Suppressor macrophage (primary cell): ENCODE results near the gene TSHZ3.

Source experiments
- DNase-seq, 4 experiments: peaks; one replicate each; pipeline ENCODE4 v3.0.0-alpha.2; 2020 to 2022

TSHZ3 gene

DNA sequence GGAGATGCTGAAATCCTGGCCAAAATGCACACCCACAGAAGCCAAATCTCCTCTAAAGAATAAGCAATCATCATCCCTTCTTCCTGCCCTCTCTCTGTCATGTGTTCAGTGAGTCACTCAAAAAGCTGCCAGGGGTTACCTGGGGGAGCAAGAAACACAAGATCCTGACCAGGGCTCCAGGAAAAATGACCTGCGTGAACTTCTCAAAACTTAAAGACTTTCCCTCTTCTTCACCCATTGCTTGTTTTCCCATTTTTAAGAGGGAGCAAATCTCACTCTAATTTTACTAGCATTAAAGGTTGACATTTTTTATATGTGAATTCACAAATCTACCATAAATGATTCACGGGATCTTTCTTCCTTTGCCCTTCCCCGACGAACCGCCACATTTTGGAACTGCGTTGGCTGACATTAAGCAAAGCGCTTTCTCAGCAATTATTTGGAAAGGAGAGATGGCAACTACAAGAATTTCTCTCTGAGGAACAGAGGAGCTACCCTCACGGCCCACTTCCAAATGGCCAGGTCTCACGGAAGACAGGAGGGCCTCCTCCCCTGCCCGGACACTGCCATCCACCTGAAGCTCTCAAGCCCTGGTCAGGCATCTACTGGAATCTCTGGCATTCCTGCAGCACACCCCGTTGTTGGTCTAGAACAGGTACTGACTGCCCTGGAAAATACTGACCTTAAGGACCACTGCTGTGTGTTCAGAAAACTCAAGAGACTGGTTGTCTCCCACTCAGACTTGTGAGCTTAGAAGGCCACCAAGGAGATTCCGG lies 14.2 kb downstream of the TSHZ3 start:
- DNase-seq = no peak

DNA sequence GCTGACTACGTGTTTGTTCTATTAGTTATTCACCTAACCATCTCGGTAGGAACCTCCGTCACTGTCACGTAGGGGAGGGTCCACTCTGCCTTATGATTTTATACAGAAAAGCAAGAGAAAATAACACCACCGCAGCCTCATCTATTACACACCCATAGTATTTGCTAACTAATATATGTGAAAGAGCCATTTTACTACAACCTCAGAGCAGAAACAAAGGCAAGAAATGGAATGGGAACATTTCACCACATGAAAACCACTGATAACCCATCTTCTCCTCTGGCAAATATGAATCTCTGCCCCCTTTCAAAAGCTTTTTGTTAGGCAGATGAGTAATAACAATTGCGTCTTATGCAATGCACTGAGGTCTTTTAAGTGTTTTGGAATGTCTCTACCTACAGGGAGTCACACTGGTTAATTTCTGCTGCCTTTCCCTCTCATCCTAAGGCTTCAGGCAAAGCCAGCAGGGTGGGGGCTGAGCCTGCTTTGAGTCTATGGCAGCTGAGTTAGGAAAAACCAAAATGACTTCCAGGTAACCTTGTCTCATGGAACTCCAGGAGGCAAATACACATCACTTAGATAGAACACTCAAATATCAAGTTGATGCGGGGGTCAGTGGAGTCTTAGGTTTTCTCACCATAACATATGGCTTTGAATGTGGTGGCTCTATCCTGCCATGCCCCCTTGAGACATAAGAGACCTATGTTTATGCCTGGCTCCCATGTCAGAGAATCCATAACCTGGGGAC lies 15.0 kb downstream of the TSHZ3 start:
- no peak for DNase-seq

DNA sequence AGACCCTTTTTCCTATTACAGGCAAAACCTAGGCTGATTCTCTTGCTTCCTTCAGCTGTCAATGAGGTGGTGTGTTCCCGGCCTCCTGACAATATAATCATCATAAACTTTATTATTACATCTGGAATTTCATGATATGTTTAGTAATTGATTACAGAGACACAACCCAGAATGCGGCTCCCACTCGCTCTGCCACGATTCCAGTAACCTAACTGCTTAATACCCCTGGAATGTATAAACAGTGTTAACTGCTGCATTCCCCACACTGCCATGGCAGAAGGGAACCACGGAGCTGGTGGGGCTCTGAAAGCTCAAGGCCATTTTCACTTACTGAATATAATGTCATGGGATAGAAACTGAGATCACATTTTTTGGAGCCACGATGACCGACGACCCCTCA lies 17.1 kb downstream of the TSHZ3 start:
- DNase-seq = no peak

DNA sequence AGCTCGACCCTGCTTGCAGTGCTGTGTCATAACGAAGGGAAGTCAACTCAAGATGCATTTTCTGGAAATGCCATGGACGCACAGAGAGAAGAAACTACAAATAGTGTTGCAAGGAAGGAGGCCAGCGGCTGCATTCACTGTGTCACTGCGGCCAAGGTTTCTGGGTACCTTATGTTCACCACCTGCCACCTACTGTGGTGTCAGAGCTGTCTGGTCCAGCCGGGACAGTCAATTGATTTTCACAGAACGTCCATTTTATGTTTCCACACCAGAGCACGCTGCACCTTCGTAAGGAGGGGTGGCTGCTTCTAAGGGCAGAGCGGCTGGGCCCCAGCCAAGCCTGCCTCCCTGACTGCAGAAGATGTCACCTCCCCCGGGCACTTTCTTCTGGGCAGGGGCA lies 17.7 kb downstream of the TSHZ3 start:
- DNase-seq = peak in 3 of 4 experiments; percentile 31 to 52 (median 36)

DNA sequence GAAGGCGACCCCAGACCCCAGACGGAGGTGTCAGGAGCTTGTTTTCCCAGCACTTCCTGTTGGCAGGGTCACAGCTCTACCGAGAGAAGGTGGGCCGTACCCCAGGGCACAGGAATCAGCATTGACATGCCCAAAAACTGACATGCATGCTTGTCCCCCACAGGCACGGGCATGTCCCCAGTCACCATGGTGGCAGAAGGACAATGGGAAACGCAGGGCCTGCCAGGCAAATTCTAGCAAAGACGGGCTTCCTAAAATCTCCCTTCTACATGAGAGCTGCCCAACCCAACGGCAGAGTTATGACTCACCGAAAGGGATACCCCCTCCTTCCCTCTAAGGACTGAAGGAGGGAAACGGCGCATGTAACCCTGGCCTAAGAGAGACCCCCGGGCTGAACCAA lies 18.5 kb downstream of the TSHZ3 start:
- peak in 3 of 4 experiments; percentile 31 to 44 (median 44) for DNase-seq

DNA sequence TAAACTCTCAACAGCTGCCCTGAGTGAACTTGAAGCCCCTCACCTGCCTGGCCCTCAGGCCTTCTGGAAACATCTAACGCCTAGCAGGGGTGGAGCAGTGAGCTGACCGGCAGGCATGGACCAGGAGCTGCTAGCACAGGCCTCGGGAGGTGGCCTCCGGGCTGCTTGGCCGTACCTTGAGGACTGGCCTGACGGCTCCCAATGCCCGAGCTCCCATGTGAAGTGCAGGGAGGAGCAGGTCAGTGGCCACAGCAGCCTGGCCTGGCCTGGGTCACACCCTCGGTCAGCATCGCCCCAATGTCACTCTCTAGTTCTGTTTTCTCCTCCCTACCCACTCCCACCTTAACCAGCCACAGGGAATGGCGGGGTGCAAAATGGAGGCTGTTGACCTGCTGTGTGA lies 19.0 kb downstream of the TSHZ3 start:
- DNase-seq = no peak

DNA sequence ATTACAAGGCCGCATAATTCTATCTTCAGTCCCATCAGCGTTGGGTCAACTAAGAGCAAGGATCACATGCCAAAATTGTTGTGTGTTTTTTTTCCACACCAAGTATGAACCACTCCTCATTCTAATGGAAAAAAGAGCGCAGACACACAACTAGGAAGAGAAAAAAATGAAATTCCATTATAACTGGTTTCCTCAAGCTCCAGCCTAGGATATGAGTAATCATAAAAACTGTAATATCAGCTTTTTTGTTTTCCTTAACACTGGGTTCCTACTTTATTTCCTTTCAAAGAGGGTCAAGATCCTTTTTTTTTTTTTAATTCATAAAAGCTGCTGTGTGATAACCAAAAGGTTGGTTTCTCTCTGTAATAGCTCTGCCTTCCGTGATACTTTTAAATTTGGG lies 19.4 kb downstream of the TSHZ3 start:
- peak in 2 of 4 experiments; percentile 51 to 63 for DNase-seq

DNA sequence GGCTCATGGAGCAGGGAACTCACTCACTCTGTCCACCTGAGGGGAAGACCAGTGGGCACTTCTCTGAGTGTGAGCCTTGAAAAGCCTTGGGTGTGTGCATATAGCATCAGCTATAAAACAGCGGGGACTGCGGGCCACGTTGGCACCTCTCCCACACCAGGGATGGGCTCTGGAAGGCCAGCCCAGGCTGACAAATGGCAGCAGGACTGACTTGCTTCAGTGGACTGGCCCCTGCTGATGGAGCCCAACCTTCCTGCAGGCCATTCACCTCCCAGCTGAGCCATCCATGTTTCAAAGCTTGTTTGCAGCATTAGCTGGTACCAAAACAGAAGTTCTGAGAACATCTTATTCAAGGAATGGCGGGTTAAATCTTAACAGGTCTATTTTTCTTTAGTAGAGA lies 21.0 kb downstream of the TSHZ3 start:
- no peak for DNase-seq

DNA sequence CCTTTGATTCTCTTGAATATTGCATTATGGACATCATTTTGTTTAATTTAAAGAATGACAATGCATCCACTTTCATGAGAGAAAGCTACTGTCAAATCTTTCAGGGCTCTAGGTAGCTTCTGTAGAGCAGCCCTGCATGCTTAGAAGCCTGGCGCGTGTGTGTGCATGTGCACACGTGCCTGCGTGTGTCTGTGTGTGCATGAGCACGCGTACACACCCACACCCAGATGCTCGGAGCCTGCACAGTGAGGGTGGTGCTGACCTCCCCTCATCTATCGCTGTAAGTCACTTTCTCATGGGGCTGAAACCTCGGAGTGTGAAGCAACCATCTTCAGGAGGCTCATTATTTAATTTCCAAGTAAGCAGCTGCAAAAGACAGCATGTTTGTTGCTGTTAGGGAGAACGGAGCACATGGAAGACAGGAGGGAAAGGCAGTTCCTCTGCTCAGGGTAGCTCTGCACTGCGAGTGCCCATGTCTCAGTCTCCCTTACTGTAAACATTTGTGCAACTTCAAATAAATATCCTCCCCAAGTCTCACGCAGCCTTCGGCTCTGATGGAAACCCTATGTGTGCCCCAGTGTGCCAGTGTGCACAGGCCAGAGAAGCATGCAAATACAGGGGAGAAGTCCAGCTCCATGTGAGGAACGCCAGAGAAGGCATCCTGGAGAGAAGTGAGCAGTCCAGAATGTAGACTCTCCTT lies 22.8 kb downstream of the TSHZ3 start:
- DNase-seq = no peak

DNA sequence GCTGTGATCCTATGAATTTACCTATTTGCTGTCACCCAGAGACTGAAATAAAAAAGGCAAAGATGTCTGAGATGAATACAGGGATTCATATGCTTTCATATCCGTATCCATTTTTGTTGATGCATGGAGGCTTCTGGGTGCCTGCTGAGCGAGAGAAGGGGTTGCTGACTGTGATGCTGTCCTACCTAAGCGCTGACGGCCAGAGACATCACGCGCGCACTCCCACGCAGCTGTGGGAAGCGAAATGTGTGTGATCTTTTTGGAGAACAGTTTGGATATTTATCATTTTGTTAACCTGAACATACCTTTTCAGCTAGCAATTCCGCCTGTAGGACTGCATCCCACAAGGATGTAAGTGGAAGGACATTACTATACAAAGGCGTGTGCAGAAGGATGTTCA lies 23.9 kb downstream of the TSHZ3 start:
- no peak for DNase-seq

DNA sequence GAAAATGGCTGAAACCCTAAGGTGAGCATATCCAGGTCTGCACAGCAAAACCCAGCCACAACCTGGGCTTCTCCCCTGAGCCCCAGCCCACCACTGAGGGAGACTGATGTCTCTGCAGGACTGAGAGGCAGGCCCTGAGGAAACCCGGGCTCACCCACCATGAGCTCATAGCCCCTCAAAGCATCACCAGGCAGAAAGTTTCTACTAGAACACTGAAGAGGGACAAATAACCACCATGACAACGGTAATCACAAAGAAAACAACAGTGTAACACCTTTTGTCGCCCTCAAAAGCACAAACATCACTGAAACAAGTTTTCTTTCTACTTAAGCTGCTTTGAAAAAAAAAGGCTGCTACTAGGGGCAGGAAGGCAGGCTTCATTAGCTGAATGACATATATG lies 29.8 kb downstream of the TSHZ3 start:
- no peak for DNase-seq

DNA sequence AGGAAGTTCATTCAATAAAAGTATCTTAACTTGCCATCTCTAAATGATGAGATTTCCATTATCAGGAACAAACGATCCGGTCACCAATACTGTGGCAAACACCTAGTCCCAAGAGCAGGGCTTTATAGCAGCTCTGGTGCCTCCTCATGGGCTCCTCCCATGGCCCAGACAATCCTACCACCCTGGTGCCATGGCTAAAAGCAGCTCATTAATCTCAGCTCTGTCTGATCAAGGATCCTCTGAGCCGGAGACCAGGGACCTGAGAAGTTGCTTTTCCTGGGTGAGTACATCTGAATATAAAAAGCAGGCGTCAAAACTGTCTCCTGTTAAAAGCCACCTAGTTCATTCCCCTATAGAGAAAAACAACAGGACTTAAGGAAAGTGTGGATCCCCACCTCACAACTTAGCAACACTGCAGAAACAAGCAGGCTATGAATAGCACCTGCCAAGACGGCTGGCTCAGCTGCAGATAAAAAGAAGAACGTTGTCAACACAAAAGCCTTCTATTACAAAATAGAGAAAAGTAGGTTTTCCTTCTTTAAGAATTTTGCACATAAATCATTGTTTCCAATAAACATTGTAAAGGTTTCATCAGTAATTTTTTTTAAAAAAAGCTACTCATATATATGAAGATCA lies 30.3 kb downstream of the TSHZ3 start:
- no peak for DNase-seq

DNA sequence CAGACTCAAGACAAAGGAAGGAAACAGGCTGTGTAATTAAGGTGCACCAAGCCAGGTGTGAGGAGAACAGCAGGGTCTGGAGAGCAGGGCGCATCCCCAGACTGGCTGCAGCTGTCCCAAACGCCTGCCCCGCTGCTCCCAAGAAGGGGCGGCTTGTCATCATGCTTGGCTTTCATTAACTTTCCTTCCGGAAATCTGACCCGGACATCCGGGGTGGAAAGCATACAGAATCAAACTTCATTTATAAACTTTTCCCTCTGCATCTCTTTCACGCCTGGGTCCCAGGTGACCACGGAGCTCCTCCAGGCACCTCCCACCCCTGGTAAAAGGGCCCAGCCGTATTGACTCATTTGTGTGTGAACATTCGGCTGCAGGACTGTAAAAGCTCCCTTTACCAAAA lies 31.7 kb downstream of the TSHZ3 start:
- DNase-seq = no peak

DNA sequence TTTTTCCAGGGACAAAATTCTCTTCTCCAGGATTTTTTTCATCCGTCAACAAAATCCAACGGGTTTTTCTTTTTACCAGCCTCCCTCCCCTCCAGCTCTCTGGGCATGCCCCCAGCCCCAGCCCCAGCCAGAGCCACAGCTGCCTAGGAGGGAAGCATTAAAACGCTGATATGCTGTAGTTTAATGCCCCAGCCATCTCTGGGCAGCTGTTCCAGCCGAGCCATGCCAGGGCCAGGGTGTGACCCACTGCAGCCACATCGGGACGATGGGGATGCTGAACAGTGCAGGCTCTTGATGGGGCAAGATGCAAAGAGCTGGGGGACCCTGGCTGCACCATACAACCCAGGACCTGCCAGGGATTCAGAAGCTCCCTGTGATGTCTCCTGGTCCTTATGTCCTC lies 32.1 kb downstream of the TSHZ3 start:
- no peak for DNase-seq

DNA sequence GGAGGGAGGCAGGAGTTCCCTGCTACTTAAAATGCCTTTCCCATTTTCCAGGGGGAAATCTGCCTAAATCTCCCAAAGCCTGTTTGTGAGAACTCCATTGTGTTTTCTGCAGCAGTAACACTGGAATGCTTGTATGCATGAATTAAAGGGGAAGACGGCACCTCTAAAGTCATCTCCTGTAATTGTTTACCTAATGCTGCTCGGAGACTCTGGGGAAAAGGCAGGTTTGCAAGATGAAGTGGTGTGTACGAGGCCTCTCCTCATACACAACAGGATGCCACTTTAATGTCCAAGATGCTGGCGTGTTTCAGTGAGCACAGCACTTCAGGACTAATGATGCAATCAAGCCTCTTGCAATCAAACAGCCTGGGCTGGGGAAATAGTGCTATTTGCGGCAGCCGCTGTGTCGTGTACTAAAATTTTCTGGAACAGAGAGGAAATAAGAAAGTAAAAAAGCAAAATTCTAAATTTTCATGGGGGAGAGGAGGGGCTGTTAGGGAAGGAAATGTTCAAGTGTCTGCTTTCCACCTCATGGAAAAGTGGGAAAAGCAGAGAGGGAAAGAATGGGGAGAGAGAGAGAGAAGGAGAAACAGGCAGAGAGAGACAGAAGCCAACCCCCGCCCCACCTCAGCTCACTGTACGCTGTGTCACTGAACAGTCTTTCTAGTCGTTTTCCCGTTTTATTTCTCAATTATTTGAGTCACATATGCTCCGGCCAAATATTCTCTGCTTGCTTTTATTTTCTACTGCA lies 32.9 kb downstream of the TSHZ3 start:
- DNase-seq = peak; percentile 74 to 91 (median 84)

DNA sequence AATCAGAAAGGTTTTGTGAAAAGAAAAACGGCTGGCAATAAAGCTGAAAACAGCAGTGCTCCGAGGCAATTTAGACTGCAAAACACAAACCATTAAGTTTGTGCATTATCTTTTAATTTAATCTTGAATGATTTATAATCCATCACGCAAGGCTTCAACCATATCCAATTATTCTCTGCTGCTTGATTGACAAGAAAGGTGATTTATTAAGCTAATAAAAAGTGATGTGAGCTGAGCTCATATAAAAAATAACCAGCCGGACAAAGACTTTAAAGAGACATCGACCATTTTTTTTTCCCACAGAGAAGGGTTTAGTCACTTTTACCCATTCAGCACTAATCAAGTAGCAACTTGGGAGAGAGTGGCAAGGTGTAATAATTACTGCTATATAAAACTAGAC lies 33.6 kb downstream of the TSHZ3 start:
- no peak for DNase-seq

DNA sequence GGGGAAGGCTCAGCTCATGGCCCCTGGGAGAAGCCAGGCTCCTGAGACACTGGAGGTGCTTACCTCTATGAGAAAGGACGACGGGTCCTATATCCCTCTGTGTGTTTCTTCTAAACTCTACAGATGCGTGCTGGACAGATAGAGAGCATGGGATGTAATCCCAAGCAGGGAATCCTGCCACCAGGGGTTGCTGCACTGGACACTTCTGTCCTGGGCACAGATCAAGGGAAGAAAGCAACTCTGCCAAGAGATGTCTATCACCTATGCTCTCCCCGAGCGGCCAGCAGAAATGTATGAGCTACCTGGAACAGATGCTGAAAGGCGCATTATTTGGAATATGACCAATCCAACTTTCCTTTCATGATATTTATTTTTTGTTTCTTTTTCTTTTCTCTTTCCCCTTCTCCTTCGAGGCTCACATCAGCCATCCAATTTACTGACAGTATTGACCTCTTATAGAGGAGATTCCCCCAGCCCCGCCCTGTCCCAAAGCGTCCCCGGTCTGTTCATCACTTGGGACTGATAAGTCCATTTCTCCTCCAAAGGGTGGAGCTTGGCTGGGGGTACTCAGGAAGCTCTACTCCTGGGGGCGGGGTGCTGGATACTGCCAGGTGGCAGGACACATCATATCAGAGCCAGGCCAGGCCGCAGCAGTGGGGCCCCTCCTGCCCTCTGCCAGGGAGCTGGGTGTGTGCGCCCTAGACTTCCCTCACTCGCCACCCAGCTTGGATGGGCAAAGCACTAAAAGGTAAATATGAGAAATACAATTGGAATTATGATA lies 34.2 kb downstream of the TSHZ3 start:
- DNase-seq = no peak

DNA sequence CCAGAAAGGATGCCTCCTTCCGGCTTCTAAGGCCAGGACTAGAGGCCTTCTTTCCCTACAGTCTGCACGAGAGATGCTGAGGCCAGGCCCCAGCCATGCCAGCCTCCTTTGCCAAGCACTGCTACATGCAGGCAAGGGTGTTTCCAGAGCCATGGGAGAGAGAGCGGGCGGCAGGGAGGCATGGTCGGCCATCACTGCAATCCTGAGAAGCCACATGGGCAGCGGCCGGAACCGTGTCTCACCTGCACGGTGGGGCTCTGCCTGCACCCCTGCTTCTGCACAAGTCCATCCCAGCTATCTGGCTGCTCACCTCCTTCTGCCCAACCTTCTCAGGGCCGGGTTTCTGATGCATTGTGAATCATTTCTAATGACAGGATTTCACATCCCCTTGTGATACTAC lies 35.1 kb downstream of the TSHZ3 start:
- DNase-seq = no peak

DNA sequence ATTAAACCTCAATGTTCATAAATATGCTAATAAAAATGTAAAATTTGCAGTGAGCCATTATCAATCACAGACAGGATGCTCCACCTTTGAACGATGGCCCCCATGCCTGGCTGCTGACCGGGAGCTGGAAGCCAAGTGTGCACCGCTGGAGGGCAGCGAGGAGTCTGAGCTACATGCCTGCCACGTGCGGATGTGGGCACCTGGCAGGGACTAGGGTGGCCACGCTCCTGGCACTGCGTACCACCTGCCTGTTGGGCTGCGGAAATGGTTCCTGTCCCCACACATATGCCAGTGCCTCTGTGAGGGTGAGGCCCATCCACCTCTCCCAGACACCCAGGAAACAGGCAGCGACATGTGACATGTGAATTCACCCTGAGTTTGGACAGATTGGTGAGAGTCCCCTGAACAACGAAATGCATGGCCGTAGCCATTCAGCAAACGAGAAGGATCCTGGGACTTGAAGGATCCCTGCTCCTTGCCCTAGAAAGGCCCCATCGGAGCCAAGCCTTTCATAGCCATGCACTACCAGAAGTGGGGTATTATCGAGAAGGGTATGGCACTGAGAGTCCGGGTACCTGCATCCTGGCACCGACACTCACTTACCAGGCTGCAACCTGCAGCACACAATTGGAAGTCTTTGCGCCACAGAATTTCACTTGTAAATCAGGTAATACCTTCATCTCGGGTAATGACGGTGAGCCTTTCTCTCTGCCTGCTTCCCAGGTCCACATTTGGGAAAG lies 35.8 kb downstream of the TSHZ3 start:
- no peak for DNase-seq

DNA sequence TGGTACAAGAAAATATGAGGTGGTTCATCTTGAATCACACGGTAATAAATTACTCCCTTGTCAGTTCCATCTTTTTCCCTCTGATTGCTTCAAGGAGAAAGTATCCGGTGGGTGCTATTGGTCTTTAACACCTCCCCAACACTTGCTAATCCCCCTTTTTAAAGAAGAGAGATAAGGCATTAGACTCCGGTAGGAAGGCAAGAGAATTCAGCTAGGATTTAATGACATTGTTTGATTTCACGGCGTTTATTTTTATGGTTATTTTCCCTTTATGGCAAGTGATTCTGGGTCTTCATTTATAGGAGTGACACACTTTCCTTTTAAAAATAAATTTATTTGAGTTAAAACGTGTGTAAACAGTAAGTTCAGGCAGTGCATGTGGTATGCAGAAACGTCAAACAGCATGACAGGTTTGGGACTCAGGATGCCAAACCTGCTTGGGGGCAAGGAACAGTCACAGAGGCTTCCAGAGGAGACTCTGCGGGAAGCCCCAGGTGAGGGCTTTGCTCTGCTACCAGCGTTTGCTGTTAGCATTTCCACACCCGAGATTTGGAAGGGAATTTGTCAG lies 36.5 kb downstream of the TSHZ3 start:
- DNase-seq = no peak
